ENCODE data around the gene HOXA3.

DNA sequence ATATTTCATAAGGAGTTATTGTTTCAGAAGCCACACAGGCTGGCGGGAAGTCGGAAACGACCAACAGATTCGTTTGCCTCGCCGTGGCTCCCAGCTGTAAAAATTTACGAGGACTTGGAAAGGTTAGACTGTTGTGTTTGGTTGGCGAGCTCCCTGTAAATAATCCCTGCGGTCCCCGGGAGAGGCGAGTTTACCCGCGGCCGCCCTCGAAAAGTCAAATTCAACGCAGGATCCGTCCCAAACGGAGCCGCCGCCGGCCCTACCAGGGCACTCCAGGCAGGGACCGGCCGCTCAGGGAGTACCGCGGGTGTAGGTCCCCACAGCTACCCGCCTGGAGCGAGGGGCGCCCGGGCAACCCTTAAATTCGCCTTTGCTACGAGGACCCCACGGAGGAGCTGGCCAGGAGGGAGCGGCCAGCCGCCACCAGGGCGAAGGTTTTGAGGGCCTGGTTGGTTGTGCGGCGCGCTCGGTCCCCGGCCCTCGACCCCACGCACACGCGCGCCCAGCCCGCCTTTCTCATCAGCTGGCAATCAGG is 13.7 kb upstream of the HOXA3 start:
- TF ChIP-seq, protein P1, sequence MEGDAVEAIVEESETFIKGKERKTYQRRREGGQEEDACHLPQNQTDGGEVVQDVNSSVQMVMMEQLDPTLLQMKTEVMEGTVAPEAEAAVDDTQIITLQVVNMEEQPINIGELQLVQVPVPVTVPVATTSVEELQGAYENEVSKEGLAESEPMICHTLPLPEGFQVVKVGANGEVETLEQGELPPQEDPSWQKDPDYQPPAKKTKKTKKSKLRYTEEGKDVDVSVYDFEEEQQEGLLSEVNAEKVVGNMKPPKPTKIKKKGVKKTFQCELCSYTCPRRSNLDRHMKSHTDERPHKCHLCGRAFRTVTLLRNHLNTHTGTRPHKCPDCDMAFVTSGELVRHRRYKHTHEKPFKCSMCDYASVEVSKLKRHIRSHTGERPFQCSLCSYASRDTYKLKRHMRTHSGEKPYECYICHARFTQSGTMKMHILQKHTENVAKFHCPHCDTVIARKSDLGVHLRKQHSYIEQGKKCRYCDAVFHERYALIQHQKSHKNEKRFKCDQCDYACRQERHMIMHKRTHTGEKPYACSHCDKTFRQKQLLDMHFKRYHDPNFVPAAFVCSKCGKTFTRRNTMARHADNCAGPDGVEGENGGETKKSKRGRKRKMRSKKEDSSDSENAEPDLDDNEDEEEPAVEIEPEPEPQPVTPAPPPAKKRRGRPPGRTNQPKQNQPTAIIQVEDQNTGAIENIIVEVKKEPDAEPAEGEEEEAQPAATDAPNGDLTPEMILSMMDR (optimal IDR thresholded peaks at IDR 0.05 in 1 of 3, IDR thresholded peaks at IDR 0.05 in 1 of 3, conservative IDR thresholded peaks at IDR 0.05 in 1 of 3; ENCODE audit: extremely low read depth in 1 of 3, insufficient read depth in 2 of 3, low read length in 3 of 3): no peak
- no peak for TF ChIP-seq EZH2 (IDR thresholded peaks at IDR 0.05; ENCODE audit: low read length)

Data from keratinocyte (primary cell).